ENCODE results near the gene AP5Z1.

The AP5Z1 gene

GRCh38 chr7:4787541-4787940, 12.1 kb downstream of the AP5Z1 start:
- TF ChIP-seq CTCF (IDR thresholded peaks at IDR 0.05; ENCODE audit: borderline replicate concordance, insufficient read depth, low read depth, low read length): no peak
- no peak overlapping the region for H3K4me3 ChIP-seq (ENCODE audit: low read depth, low read length)

- no peak overlapping the region for H3K4me3 ChIP-seq (ENCODE audit: low read depth, low read length)
- TF ChIP-seq CTCF (IDR thresholded peaks at IDR 0.05; ENCODE audit: borderline replicate concordance, insufficient read depth, low read depth, low read length): no peak
Observed at GRCh38 chr7:4787947-4788626, 12.7 kb downstream of the AP5Z1 start.

- no peak overlapping the region for H3K4me3 ChIP-seq (ENCODE audit: low read depth, low read length)
- TF ChIP-seq CTCF (IDR thresholded peaks at IDR 0.05; ENCODE audit: borderline replicate concordance, insufficient read depth, low read depth, low read length): no peak
Observed at GRCh38 chr7:4788627-4789189, 13.3 kb downstream of the AP5Z1 start.

GRCh38 chr7:4789194-4790077, 14.0 kb downstream of the AP5Z1 start:
- no peak for TF ChIP-seq CTCF (IDR thresholded peaks at IDR 0.05; ENCODE audit: borderline replicate concordance, insufficient read depth, low read depth, low read length)
- H3K4me3 ChIP-seq (ENCODE audit: low read depth, low read length): no peak overlapping the region

- no peak overlapping the region for H3K4me3 ChIP-seq (ENCODE audit: low read depth, low read length)
- no peak for TF ChIP-seq CTCF (IDR thresholded peaks at IDR 0.05; ENCODE audit: borderline replicate concordance, insufficient read depth, low read depth, low read length)
Observed at GRCh38 chr7:4790078-4790465, 14.6 kb downstream of the AP5Z1 start.

GRCh38 chr7:4790516-4790991, 15.1 kb downstream of the AP5Z1 start:
- TF ChIP-seq CTCF (IDR thresholded peaks at IDR 0.05; ENCODE audit: borderline replicate concordance, insufficient read depth, low read depth, low read length): no peak
- H3K4me3 ChIP-seq (ENCODE audit: low read depth, low read length): no peak overlapping the region

All from GM12875 (cell line).